KBM-7 (cell line): ENCODE results near the gene NOTCH2NLA.
"Not testable (repeated sequence)": the region's sequence is repeated elsewhere in the genome, so short reads cannot be mapped to it uniquely, and the experiment has no call there.

Experiments used
- DNase-seq: peaks from one replicate; pipeline ENCODE4 v3.0.0-alpha.2; 2015
- in situ Hi-C: fragments of 300-500 bp; cut with MboI; formaldehyde crosslinking; loops from 2 replicates; pipeline ENCODE4 v1.14.3; 2020; ENCODE audit warnings: low sequenced_read_pairs, low pct_unique_long_range_greater_than_20kb, mixed read lengths

Gene NOTCH2NLA

GRCh38 chr1:146228144-146228682 lies 608 bp downstream of the NOTCH2NLA start:
- in situ Hi-C loops, DNase-seq: not testable (repeated sequence)

- DNase-seq, in situ Hi-C loops: not testable (repeated sequence)
Measured at GRCh38 chr1:146174531-146174930, 54.3 kb downstream of the NOTCH2NLA start.

- DNase-seq, in situ Hi-C loops: not testable (repeated sequence)
Measured at GRCh38 chr1:146167740-146168139, 61.1 kb downstream of the NOTCH2NLA start.

- in situ Hi-C loops, DNase-seq: not testable (repeated sequence)
Measured at GRCh38 chr1:146167273-146167672, 61.5 kb downstream of the NOTCH2NLA start.

GRCh38 chr1:146144465-146144864 lies 84.4 kb downstream of the NOTCH2NLA start, which contains the start of gene NBPF10:
NBPF10 (minus strand) TSS chr1:146144804; CDS start chr1:146144769, 35 bp downstream.
- DNase-seq, in situ Hi-C loops: not testable (repeated sequence)
